Left renal pelvis (tissue), 4 donors: ENCODE results near the gene STMN1. TPM values are rescaled to one million over a fixed set of nuclear protein-coding genes. Genes with fewer than 3 reads are reported as not detected.
A peak's percentile ranks its signal among the peaks of the same experiment; 100 is the strongest.

ENCODE experiments used
- DNase-seq, 4 donors: peaks; one replicate each; pipeline ENCODE4 v3.0.0-alpha.2; 2013; ENCODE audit warnings: low read depth in 4 of 4, low spot score in 3 of 4
- polyA plus RNA-seq, 4 donors: library from polyadenylated mRNA; unstranded; fragments of 120-200 nt; gene quantifications; one replicate each; pipeline ENCODE4 v1.2.1, GENCODE V29; 2013; ENCODE audit not compliant: insufficient read length in 4 of 4

Gene STMN1
- polyA plus RNA-seq, 4 donors, result 1,009 to 1,484 (median 1,179) TPM

DNA sequence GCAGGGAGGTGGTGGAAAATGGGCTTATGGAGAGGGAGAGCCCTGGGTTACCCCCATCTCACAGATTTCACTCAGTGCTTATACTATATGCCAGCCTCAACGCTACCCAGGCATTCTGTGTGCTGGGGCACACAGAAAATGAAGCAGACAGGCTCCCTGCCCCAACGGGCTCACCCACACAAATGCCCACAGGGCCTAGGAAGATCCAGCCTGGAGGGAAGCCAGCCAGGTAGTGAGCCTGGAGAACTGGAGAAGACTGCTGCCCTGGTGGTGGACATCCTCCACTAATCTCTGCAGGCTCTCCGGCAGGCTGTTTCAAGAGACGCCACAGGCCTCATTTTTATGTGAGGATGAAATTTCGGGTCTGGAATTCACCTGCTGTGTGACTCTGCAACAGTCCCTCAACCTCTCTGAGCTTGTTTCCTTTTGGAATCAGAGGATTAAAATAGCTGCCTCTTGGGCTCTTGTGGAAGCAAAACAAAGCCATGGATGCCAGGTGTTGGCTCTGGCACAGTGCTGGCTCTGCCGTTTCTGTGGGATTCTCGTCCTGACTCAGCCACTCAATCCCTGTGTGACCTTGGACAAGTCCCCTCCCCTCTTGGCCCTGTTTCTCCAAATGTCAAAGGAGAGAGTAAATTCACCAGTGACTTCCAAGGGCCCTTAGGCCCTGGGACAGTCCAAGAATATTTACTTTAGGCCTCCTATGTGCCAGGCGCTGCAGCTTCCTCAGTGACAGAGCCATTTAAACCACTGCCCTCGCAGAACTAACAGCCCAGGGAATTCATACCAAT lies 34.3 kb downstream of the STMN1 start:
- no peak for DNase-seq

DNA sequence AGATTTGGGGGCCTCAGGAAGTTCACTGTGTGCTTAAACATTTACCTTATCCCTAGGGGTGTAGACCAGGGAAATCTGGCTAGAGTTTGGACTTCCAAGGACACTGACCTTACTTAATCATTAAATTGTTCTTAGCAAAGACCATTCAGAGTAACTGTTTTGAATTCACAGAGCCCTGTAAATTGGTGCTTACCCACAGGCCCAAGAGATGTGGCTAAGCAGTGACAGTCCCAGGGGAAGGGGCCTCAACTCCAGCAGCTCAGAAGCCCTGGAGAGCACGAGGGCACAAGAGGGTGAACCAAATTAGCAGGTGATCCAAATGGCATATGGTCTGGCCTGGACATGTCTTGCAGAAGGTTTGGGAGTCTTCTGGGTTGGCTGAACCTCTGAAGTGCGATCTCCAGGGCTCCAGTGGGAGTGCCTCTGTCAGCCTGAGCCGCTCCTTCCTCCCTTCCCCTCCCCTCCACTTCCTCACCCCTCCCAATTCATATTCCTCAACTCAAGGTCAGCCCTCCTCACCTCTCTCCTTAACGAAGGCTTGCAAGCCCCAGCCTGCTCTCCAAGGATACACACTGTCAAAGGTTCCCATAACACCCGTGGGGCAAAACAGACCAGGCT lies 35.0 kb downstream of the STMN1 start:
- DNase-seq, result no peak

DNA sequence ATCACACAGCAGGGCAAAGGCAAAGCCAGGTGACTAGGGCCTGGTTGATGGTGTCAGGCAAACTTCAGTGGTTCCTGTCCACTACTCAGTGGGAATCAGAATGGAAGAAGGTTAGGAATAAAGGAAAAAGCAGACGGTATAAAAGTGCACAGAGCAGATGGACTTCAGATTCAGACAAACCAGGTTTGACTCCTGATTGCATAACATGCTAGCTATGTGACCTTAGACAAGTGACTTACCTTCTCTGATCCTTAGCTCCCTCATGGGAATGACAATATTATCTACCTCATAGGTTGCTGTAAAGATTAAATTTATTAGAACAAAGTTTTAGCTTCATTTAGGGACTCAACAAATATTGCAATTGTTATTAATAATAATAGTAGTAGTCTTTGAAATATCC lies 35.6 kb downstream of the STMN1 start:
- no peak for DNase-seq

DNA sequence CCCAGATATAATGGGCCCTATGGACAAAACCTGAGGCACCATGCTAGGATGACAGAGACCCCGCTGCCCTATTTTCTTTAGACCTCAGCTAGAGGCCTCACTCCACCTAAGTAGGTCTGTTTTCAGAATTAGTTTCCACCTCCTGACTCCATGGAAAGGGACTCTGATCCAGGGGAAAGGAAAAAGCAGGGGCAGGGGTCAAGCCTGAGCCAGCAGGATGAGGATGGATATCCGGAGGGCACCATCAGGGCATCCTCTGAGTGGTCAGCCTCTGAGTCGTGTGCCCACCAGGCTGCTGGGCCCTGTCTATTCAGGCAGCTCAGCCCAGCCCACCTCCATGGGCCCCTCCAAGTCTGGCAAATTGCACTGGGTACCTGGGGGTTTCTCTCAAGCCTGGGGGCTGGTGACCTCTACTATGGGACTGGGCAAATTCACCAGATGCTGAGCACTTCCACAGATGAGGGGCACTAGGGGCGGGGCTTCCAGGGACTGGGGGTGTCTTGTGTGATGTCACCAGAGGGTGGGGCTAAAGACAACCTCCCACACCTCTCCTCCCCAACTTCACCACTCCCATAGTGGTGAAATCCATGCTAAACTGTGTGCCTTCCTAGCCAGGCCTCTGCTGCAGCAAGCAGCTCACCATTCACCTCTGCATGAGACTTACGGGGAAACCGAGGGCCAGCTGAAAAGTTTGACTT lies 36.2 kb downstream of the STMN1 start:
- DNase-seq, result no peak

DNA sequence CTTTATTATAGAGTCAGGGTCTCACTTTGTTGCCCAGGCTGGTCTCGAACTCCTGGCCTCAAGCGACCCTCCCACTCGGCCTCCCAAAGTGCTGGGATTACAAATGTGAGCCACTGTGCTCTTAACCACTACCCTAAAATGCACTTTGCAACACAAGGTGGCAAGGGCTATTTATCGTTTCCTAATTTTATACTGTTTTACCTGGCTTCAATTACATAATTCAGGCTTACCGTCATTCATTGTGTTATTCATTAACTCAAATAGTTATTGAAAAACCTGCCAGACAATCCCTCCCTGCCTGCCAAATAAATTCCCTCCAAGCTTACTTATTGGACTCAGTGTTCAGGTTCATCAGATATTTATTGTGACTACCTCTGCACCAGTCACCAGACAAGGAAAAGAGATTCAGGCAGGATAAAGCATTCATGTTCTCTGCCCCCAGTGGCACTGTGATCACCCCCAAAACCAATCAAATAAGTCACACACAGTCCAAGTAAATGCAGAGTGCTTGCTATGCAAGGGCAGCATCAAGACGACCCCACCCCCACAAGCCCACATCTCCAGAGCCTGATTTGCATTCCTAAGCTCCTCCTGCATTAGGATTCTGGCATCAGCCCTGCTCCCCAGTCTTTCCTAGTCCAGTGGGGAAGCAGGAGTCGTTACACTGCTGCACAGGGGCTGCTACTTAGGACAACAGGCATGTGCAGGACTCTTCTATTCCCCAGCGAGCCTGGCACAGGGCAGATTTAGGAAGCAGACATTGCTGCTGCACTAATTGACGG lies 38.8 kb downstream of the STMN1 start:
- peak in 2 of 4 donors; percentile 54 to 72 for DNase-seq

GRCh38 chr1:25866288-25866687 lies 39.9 kb downstream of the STMN1 start:
- no peak for DNase-seq

- no peak for DNase-seq
Measured at GRCh38 chr1:25864434-25864833, 41.8 kb downstream of the STMN1 start.

DNA sequence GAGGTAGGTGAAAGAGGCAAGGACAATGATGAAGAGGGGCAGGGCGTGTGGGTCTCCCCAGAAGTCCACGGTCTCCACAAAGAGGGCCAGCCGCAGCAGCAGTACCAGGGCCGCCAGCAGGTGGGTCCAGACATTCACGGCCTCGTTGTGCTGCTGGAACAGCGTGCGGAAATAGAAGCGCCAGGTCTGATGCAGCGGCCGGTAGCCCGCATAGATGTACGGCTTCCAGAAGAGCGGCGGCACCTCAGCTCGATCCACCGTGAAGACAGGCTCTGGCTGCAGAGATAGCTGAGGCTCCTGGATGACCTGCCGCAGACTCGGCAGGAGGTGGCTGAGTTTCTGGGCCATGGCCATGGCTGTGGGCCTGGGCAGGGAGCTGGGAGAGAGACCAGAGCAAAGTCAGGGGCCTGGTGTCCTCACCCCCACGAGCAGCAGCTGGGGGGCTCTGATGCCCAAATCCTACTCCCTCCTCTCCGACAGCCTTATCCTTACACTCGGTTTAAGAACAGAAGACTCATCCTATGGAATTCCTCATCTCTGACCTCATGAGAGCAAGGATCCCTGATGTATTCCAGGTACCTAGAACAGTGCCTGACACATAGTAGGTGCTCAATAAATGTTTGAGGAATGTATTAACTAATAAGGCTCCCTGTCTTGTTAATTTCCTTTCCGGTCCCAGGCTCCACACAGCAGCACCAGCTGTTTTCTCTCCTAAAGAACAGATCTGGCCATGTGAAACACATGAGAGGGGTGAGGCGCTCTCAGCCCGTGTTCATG lies 42.5 kb downstream of the STMN1 start:
- no peak for DNase-seq

GRCh38 chr1:25862785-25863485 lies 43.3 kb downstream of the STMN1 start:
- no peak for DNase-seq

DNA sequence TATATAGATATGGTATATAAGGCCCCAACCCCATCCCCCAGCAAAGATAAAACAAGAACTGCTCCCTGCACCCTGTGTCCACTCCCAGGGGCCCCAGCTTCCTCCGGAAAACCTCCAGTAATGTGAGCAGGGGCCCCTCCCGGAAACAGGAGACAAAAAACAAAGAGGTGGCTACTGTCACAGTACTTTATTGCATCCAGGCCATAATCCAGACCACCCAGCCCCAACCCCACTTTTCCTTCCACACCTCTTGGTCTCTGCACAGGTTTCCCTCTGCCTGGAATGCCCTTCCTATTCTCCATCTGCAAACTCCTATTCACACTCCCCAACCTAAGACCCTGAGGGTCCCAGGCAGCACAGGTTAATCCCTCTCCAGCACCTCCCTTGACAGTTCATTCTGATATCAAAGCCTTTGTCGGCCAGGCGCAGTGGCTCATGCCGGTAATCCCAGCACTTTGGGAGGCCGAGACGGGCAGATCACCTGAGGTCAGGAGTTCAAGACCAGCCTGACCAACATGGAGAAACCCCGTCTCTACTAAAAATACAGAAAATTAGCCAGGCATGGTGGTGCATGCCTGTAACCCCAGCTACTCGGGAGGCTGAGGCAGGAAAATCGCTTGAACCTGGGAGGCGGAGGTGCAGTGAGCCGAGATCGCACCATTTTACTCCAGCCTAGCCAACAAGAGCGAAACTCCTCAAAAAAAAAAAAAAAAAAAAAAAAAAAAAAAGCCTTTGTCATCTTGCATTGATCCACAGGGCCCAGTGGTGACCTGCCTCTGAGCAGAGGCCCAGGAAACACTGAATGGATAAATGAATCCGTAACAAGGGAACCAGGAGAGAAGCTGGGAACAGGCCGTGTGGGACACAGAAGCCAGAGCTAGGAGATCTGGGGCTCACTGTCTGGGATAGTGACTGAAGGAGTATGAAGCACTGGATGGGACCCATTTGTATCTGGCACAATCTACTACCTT lies 44.6 kb downstream of the STMN1 start:
- no peak for DNase-seq

DNA sequence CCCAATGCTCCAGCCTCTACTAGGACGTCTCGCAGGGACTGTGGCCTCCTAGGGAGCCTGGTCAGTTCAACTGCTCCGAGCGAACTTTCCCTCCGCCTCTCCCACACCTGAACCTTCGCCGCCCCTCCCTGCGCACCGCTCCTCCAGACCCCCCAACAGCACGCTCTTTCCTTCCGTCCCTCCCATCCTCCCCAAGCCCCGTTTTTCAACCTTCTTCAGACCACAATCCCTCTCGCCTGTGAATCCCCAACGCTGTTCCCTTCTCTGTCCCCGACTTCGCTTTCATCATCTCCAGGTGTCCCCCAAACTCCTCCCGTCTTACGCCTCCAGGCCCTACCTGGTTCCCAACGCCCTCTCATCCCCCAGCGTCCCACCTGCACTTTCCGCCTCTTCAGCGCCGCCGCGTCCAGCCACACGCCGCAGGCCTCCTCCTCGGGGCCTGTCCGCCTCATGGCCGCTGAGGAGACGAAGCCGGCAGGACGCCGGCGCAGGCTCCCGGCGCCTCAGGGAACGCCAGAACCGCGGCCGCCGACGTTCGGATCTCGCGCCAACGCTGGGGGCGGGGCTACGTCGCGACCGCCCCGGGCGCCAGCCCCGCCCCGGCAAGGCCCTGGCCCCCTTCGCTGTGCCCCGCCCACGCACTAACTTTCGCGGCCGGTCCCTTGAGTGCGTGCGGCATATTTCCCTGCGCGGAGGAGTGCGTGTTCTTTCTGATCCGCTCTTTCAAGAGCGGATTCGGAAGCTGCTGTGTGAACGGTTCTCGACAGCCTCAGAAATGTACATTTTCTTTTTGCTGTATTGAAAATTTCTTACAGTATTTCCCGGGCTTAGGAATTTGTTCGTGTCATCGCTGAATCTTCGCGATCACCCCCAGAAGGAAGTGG lies 47.1 kb downstream of the STMN1 start, which contains the start of gene AUNIP:
Gene AUNIP (minus strand): TSS at position 552 of the 884 bp plus-strand sequence. CDS start 100 bp downstream, at position 452.
- DNase-seq, result peak; percentile 53 to 75 (median 69)

GRCh38 chr1:25858494-25858893 lies 47.7 kb downstream of the STMN1 start:
- no peak for DNase-seq

DNA sequence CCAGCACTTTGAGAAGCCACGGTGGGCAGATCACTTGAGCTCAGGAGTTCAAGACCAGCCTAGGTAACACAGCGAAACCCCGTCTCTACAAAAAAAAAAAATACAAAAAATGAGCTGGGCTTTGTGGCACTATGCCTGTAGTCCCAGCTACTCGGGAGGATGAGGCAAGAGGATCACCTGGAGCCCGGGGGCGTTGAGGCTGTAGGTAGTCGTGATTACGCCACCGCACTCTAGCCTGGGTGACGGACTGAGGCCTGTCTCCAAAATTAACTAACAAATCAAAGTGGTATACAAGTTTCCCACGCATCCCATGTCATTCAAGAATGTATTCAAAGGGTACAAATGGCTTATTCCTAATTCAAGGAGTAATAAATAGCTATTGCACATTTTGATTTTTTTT lies 49.4 kb downstream of the STMN1 start:
- DNase-seq, result no peak

DNA sequence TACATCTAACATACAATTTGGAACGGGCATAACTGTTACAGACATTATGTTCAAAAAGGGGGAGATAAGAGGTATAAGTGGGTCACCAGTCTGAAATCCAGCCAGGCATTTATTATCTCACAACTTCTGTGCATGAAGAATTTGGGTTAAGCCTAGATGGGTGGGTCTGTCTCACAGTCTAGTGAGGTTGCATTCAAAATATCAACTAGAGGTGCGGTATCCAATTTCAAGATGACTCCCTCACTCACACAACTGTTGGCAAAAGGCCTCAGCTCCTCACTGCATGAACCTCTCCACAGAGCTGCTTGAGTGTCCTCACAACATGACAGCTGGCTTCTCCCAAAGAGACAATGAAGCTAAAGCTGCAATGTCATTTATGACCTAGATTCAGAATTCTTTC lies 51.7 kb downstream of the STMN1 start:
- no peak for DNase-seq
